HepG2 (cell line): ENCODE measurements around the gene NOX3. TPM values are rescaled to one million over a fixed set of nuclear protein-coding genes. Genes with fewer than 3 reads are reported as not detected.

Experiments used
- FOXC1 ChIP-seq: sonication (generic); formaldehyde crosslinking; IDR thresholded peaks from 2 replicates; pipeline ENCODE4 v1.8.0; 2022; ENCODE audit warnings: mild to moderate bottlenecking, missing genetic modification reagents, borderline replicate concordance
- MED8 ChIP-seq: sonication (generic); formaldehyde crosslinking; IDR thresholded peaks from 2 replicates; pipeline ENCODE4 v1.8.1; 2023; ENCODE audit warnings: mild to moderate bottlenecking, missing genetic modification reagents; ENCODE audit not compliant: insufficient replicate concordance
- NBN ChIP-seq: fragments of 450-650 bp; conservative IDR thresholded peaks from 2 replicates; pipeline ENCODE4 v1.6.1; 2017
- RFX1 ChIP-seq: fragments of 450-650 bp; IDR thresholded peaks from 2 replicates; pipeline ENCODE4 v1.6.1; 2017
- RFXANK ChIP-seq: IDR thresholded peaks from 2 replicates; pipeline ENCODE4 v1.6.1; 2016
- SAFB2 ChIP-seq: sonication (generic); formaldehyde crosslinking; IDR thresholded peaks from 2 replicates; pipeline ENCODE4 v1.5.1; 2020; ENCODE audit warnings: missing genetic modification reagents, low read depth, mild to moderate bottlenecking, borderline replicate concordance
- STAG1 ChIP-seq: sonication (generic); formaldehyde crosslinking; IDR thresholded peaks from 2 replicates; pipeline ENCODE4 v1.4.0; 2020; ENCODE audit warnings: missing genetic modification reagents
- ZNF292 ChIP-seq: sonication (generic); formaldehyde crosslinking; IDR thresholded peaks from 2 replicates; pipeline ENCODE4 v1.8.1; 2022; ENCODE audit warnings: mild to moderate bottlenecking, low read depth, missing genetic modification reagents, borderline replicate concordance
- ZNF431 ChIP-seq: sonication (generic); formaldehyde crosslinking; IDR thresholded peaks from 2 replicates; pipeline ENCODE4 v1.9.0; 2022; ENCODE audit warnings: missing genetic modification reagents, low read depth, mild to moderate bottlenecking, borderline replicate concordance
- ZNF598 ChIP-seq: sonication (generic); formaldehyde crosslinking; IDR thresholded peaks from 2 replicates; pipeline ENCODE4 v1.5.1; 2020; ENCODE audit warnings: mild to moderate bottlenecking, missing genetic modification reagents, borderline replicate concordance
- polyA plus RNA-seq, 8 experiments: library from polyadenylated mRNA; depleted of rRNA in 3 of 8; stranded (reverse) in 7 of 8; unstranded in 1 of 8; fragments of >200 nt; fragmentation: Illumina TruSeq in 4 of 8; extraction: Trizol in 4 of 8; gene quantifications; 2 replicates each; pipeline versions ENCODE4 v1.2.1 to v1.2.3, GENCODE V29; 2011 to 2016; ENCODE audit warnings: low read depth in 4 of 8, missing spikeins in 1 of 8, mixed read lengths in 1 of 8; ENCODE audit not compliant: insufficient read depth in 1 of 8
- total RNA-seq, 5 experiments: library from RNA; depleted of rRNA; stranded (reverse); fragments of >200 nt; fragmentation: Illumina TruSeq; extraction: Trizol; gene quantifications; 2 replicates each; pipeline ENCODE4 v1.2.3, GENCODE V29; 2016; ENCODE audit warnings: low read depth in 1 of 5
- TF ChIP-seq, protein P1 (sequence below): sonication (generic); formaldehyde crosslinking; IDR thresholded peaks from 2 replicates; pipeline ENCODE4 v1.4.0; 2020; ENCODE audit warnings: missing genetic modification reagents
- TF ChIP-seq, protein P2 (sequence below): sonication (generic); formaldehyde crosslinking; IDR thresholded peaks from 2 replicates; pipeline ENCODE4 v1.8.1; 2023; ENCODE audit warnings: mild to moderate bottlenecking, inconsistent platforms, moderate library complexity, missing genetic modification reagents, borderline replicate concordance
- TF ChIP-seq, protein P3 (sequence below): IDR thresholded peaks from 2 replicates; pipeline ENCODE4 v1.6.1; 2012; ENCODE audit warnings: inconsistent platforms
- TF ChIP-seq, protein P4 (sequence below): sonication (generic); formaldehyde crosslinking; IDR thresholded peaks from 2 replicates; pipeline ENCODE4 v1.4.0; 2020; ENCODE audit warnings: low read depth, missing genetic modification reagents
- TF ChIP-seq, protein P5 (sequence below): sonication (generic); formaldehyde crosslinking; IDR thresholded peaks from 2 replicates; pipeline ENCODE4 v1.5.1; 2020; ENCODE audit warnings: missing genetic modification reagents, mild to moderate bottlenecking, borderline replicate concordance
- TF ChIP-seq, protein P6 (sequence below): sonication (generic); formaldehyde crosslinking; IDR thresholded peaks from 2 replicates; pipeline ENCODE4 v1.5.1; 2020; ENCODE audit warnings: missing genetic modification reagents, mild to moderate bottlenecking, borderline replicate concordance
- TF ChIP-seq, protein P7 (sequence below): sonication (generic); formaldehyde crosslinking; IDR thresholded peaks from 2 replicates; pipeline ENCODE4 v1.8.0; 2022; ENCODE audit warnings: mild to moderate bottlenecking, missing genetic modification reagents; ENCODE audit not compliant: insufficient replicate concordance

NOX3 gene
- total and polyA plus RNA-seq, 2 of the 13 experiments (the other 11 are each of a cell fraction or from before 2014, with no cell fraction given), result 0.09 to 0.18 TPM

DNA sequence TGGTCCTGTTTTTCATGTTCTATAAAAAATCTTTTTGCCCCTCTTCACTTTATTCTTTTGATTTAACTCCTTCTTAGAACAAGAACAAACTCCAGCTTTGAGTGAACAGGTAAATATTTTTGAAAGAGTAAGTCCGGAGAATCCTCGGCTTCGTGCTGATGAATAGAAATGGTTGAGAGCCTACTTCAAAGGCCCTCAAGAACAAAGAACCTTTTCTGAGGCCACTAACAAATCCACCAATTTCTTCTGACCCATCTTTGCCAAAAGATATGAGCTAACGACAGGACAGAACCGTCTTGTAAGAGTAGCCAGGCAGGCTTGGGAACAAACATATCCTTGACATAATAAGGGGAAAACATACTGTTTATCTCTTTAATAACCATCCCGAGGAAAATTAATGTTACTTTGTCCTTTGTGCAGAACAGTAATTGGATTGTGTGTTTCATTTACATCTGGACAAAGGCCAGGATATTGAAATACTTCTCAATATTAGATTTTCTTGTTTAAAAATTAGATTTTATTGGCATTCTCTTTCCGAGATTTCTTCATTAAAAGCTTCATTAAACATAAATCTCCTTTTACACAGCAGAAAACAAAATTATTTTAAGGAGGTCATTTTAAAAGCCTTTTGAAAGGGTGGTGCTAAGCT, 52.9 kb downstream of the NOX3 start (continued):
- TF ChIP-seq, protein P1, sequence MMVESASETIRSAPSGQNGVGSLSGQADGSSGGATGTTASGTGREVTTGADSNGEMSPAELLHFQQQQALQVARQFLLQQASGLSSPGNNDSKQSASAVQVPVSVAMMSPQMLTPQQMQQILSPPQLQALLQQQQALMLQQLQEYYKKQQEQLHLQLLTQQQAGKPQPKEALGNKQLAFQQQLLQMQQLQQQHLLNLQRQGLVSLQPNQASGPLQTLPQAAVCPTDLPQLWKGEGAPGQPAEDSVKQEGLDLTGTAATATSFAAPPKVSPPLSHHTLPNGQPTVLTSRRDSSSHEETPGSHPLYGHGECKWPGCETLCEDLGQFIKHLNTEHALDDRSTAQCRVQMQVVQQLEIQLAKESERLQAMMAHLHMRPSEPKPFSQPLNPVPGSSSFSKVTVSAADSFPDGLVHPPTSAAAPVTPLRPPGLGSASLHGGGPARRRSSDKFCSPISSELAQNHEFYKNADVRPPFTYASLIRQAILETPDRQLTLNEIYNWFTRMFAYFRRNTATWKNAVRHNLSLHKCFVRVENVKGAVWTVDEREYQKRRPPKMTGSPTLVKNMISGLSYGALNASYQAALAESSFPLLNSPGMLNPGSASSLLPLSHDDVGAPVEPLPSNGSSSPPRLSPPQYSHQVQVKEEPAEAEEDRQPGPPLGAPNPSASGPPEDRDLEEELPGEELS (CRISPR knock-in tag), result 0 out of 2 replicates have a peak, but pooled peaks have one; percentile 48
- TF ChIP-seq ZNF431 (CRISPR knock-in tag) (no peak), MED8 (CRISPR knock-in tag) (no peak), STAG1 (CRISPR knock-in tag) (0 out of 2 replicates have a peak, but pooled peaks have one; percentile 6), SAFB2 (CRISPR knock-in tag) (no peak), RFX1 (no peak), ZNF292 (CRISPR knock-in tag) (no peak), ZNF598 (CRISPR knock-in tag) (no peak), NBN (no peak), RFXANK (CRISPR knock-in tag) (0 out of 2 replicates have a peak, but pooled peaks have one; percentile 40), FOXC1 (CRISPR knock-in tag) (no peak)
- TF ChIP-seq, protein P2, sequence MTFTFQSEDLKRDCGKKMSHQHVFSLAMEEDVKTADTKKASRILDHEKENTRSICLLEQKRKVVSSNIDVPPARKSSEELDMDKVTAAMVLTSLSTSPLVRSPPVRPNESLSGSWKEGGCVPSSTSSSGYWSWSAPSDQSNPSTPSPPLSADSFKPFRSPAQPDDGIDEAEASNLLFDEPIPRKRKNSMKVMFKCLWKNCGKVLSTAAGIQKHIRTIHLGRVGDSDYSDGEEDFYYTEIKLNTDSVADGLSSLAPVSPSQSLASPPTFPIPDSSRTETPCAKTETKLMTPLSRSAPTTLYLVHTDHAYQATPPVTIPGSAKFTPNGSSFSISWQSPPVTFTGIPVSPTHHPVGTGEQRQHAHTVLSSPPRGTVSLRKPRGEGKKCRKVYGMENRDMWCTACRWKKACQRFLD (CRISPR knock-in tag), result no peak
- TF ChIP-seq, protein P3, sequence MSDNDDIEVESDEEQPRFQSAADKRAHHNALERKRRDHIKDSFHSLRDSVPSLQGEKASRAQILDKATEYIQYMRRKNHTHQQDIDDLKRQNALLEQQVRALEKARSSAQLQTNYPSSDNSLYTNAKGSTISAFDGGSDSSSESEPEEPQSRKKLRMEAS, result no peak
- TF ChIP-seq, protein P4, sequence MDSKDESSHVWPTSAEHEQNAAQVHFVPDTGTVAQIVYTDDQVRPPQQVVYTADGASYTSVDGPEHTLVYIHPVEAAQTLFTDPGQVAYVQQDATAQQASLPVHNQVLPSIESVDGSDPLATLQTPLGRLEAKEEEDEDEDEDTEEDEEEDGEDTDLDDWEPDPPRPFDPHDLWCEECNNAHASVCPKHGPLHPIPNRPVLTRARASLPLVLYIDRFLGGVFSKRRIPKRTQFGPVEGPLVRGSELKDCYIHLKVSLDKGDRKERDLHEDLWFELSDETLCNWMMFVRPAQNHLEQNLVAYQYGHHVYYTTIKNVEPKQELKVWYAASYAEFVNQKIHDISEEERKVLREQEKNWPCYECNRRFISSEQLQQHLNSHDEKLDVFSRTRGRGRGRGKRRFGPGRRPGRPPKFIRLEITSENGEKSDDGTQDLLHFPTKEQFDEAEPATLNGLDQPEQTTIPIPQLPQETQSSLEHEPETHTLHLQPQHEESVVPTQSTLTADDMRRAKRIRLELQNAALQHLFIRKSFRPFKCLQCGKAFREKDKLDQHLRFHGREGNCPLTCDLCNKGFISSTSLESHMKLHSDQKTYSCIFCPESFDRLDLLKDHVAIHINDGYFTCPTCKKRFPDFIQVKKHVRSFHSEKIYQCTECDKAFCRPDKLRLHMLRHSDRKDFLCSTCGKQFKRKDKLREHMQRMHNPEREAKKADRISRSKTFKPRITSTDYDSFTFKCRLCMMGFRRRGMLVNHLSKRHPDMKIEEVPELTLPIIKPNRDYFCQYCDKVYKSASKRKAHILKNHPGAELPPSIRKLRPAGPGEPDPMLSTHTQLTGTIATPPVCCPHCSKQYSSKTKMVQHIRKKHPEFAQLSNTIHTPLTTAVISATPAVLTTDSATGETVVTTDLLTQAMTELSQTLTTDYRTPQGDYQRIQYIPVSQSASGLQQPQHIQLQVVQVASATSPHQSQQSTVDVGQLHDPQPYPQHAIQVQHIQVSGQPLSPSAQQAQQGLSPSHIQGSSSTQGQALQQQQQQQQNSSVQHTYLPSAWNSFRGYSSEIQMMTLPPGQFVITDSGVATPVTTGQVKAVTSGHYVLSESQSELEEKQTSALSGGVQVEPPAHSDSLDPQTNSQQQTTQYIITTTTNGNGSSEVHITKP (CRISPR knock-in tag), result no peak
- TF ChIP-seq, protein P5, sequence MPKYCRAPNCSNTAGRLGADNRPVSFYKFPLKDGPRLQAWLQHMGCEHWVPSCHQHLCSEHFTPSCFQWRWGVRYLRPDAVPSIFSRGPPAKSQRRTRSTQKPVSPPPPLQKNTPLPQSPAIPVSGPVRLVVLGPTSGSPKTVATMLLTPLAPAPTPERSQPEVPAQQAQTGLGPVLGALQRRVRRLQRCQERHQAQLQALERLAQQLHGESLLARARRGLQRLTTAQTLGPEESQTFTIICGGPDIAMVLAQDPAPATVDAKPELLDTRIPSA, result no peak
- TF ChIP-seq, protein P6, sequence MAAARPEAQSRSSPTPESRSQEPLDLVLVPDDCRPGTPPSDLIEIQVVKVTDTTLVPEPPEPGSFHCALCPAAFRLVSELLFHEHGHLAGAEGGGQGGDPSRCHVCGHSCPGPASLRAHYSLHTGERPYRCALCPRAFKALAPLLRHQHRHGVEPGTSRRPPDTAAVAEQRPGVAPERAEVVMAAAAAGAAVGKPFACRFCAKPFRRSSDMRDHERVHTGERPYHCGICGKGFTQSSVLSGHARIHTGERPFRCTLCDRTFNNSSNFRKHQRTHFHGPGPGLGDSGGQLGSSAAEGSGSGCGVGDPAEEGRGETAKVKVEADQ (CRISPR knock-in tag), result no peak
- TF ChIP-seq, protein P7, sequence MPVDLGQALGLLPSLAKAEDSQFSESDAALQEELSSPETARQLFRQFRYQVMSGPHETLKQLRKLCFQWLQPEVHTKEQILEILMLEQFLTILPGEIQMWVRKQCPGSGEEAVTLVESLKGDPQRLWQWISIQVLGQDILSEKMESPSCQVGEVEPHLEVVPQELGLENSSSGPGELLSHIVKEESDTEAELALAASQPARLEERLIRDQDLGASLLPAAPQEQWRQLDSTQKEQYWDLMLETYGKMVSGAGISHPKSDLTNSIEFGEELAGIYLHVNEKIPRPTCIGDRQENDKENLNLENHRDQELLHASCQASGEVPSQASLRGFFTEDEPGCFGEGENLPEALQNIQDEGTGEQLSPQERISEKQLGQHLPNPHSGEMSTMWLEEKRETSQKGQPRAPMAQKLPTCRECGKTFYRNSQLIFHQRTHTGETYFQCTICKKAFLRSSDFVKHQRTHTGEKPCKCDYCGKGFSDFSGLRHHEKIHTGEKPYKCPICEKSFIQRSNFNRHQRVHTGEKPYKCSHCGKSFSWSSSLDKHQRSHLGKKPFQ, result no peak
